ENCODE measurements around the gene SLC66A2.

SLC66A2 gene

GRCh38 chr18:79899609-79900445 is 51.6 kb downstream of the SLC66A2 start:
- no peak overlapping the region for H3K9ac ChIP-seq (ENCODE audit: low read length in 2 of 2)
- no peak overlapping the region for H3K4me3 ChIP-seq (ENCODE audit: low read length in 2 of 2)
- H3K9me3 ChIP-seq (ENCODE audit: control insufficient read depth in 2 of 2, low read length in 2 of 2), result peaks cover 0 to 2% of the 10 kb centered on the region in 2 donors
- H3K4me1 ChIP-seq (ENCODE audit: control insufficient read depth, insufficient read depth, low read length), result no peaks in the 10 kb centered on the region
- peaks cover 0 to 5% of the 10 kb centered on the region in 2 donors for H3K36me3 ChIP-seq (ENCODE audit: control insufficient read depth in 2 of 2, insufficient read depth in 2 of 2, low read length in 2 of 2)
- H3K27ac ChIP-seq (ENCODE audit: low read length), result no peak overlapping the region
- H3K27me3 ChIP-seq (ENCODE audit: control insufficient read depth in 1 of 2, insufficient read depth in 2 of 2, low read length in 2 of 2), result no peaks in the 10 kb centered on the region

GRCh38 chr18:79898952-79899608 is 52.4 kb downstream of the SLC66A2 start:
- peaks cover 0 to 5% of the 10 kb centered on the region in 2 donors for H3K36me3 ChIP-seq (ENCODE audit: control insufficient read depth in 2 of 2, insufficient read depth in 2 of 2, low read length in 2 of 2)
- no peak overlapping the region for H3K27ac ChIP-seq (ENCODE audit: low read length)
- no peaks in the 10 kb centered on the region for H3K4me1 ChIP-seq (ENCODE audit: control insufficient read depth, insufficient read depth, low read length)
- H3K9me3 ChIP-seq (ENCODE audit: control insufficient read depth in 2 of 2, low read length in 2 of 2), result peaks cover 0 to 2% of the 10 kb centered on the region in 2 donors
- no peaks in the 10 kb centered on the region for H3K27me3 ChIP-seq (ENCODE audit: control insufficient read depth in 1 of 2, insufficient read depth in 2 of 2, low read length in 2 of 2)
- H3K4me3 ChIP-seq (ENCODE audit: low read length in 2 of 2), result no peak overlapping the region
- no peak overlapping the region for H3K9ac ChIP-seq (ENCODE audit: low read length in 2 of 2)

- peaks cover 0 to under 1% of the 10 kb centered on the region in 2 donors for H3K36me3 ChIP-seq (ENCODE audit: control insufficient read depth in 2 of 2, insufficient read depth in 2 of 2, low read length in 2 of 2)
- H3K27me3 ChIP-seq (ENCODE audit: control insufficient read depth in 1 of 2, insufficient read depth in 2 of 2, low read length in 2 of 2), result no peaks in the 10 kb centered on the region
- peaks cover 0 to 5% of the 10 kb centered on the region in 2 donors for H3K9me3 ChIP-seq (ENCODE audit: control insufficient read depth in 2 of 2, low read length in 2 of 2)
- H3K4me1 ChIP-seq (ENCODE audit: control insufficient read depth, insufficient read depth, low read length), result no peaks in the 10 kb centered on the region
- no peak overlapping the region for H3K9ac ChIP-seq (ENCODE audit: low read length in 2 of 2)
- no peak overlapping the region for H3K27ac ChIP-seq (ENCODE audit: low read length)
- no peak overlapping the region for H3K4me3 ChIP-seq (ENCODE audit: low read length in 2 of 2)
Measured at GRCh38 chr18:79897940-79898625, 53.4 kb downstream of the SLC66A2 start.

GRCh38 chr18:79896738-79897137 is 54.7 kb downstream of the SLC66A2 start:
- Histone ChIP-seq H3K9ac (ENCODE audit: low read length in 2 of 2) (no peak overlapping the region), H3K27ac (ENCODE audit: low read length) (no peak overlapping the region), H3K27me3 (ENCODE audit: control insufficient read depth in 1 of 2, insufficient read depth in 2 of 2, low read length in 2 of 2) (no peaks in the 10 kb centered on the region), H3K36me3 (ENCODE audit: control insufficient read depth in 2 of 2, insufficient read depth in 2 of 2, low read length in 2 of 2) (no peaks in the 10 kb centered on the region), H3K9me3 (ENCODE audit: control insufficient read depth in 2 of 2, low read length in 2 of 2) (peaks cover 0 to 8% of the 10 kb centered on the region in 2 donors), H3K4me1 (ENCODE audit: control insufficient read depth, insufficient read depth, low read length) (no peaks in the 10 kb centered on the region), H3K4me3 (ENCODE audit: low read length in 2 of 2) (no peak overlapping the region)

GRCh38 chr18:79890674-79891073 is 60.8 kb downstream of the SLC66A2 start:
- H3K4me1 ChIP-seq (ENCODE audit: control insufficient read depth, insufficient read depth, low read length), result no peaks in the 10 kb centered on the region
- H3K36me3 ChIP-seq (ENCODE audit: control insufficient read depth in 2 of 2, insufficient read depth in 2 of 2, low read length in 2 of 2), result no peaks in the 10 kb centered on the region
- H3K9me3 ChIP-seq (ENCODE audit: control insufficient read depth in 2 of 2, low read length in 2 of 2), result peaks cover 15 to 16% of the 10 kb centered on the region in 2 donors
- H3K27ac ChIP-seq (ENCODE audit: low read length), result no peak overlapping the region
- H3K27me3 ChIP-seq (ENCODE audit: control insufficient read depth in 1 of 2, insufficient read depth in 2 of 2, low read length in 2 of 2), result no peaks in the 10 kb centered on the region
- H3K9ac ChIP-seq (ENCODE audit: low read length in 2 of 2), result no peak overlapping the region
- H3K4me3 ChIP-seq (ENCODE audit: low read length in 2 of 2), result no peak overlapping the region

- Histone ChIP-seq H3K9ac (ENCODE audit: low read length in 2 of 2) (no peak overlapping the region), H3K4me3 (ENCODE audit: low read length in 2 of 2) (no peak overlapping the region), H3K9me3 (ENCODE audit: control insufficient read depth in 2 of 2, low read length in 2 of 2) (peaks cover 15 to 16% of the 10 kb centered on the region in 2 donors), H3K4me1 (ENCODE audit: control insufficient read depth, insufficient read depth, low read length) (no peaks in the 10 kb centered on the region), H3K36me3 (ENCODE audit: control insufficient read depth in 2 of 2, insufficient read depth in 2 of 2, low read length in 2 of 2) (no peaks in the 10 kb centered on the region), H3K27me3 (ENCODE audit: control insufficient read depth in 1 of 2, insufficient read depth in 2 of 2, low read length in 2 of 2) (no peaks in the 10 kb centered on the region), H3K27ac (ENCODE audit: low read length) (no peak overlapping the region)
Measured at GRCh38 chr18:79889569-79889968, 61.9 kb downstream of the SLC66A2 start.

- Histone ChIP-seq H3K9ac (ENCODE audit: low read length in 2 of 2) (no peak overlapping the region), H3K9me3 (ENCODE audit: control insufficient read depth in 2 of 2, low read length in 2 of 2) (peaks cover 12 to 16% of the 10 kb centered on the region in 2 donors), H3K36me3 (ENCODE audit: control insufficient read depth in 2 of 2, insufficient read depth in 2 of 2, low read length in 2 of 2) (no peaks in the 10 kb centered on the region), H3K27ac (ENCODE audit: low read length) (no peak overlapping the region), H3K27me3 (ENCODE audit: control insufficient read depth in 1 of 2, insufficient read depth in 2 of 2, low read length in 2 of 2) (no peaks in the 10 kb centered on the region), H3K4me1 (ENCODE audit: control insufficient read depth, insufficient read depth, low read length) (no peaks in the 10 kb centered on the region), H3K4me3 (ENCODE audit: low read length in 2 of 2) (no peak overlapping the region)
Measured at GRCh38 chr18:79888016-79888415, 63.4 kb downstream of the SLC66A2 start.

GRCh38 chr18:79887181-79888000 is 64.1 kb downstream of the SLC66A2 start:
- Histone ChIP-seq H3K4me3 (ENCODE audit: low read length in 2 of 2) (no peak overlapping the region), H3K9me3 (ENCODE audit: control insufficient read depth in 2 of 2, low read length in 2 of 2) (peaks cover 9 to 16% of the 10 kb centered on the region in 2 donors), H3K36me3 (ENCODE audit: control insufficient read depth in 2 of 2, insufficient read depth in 2 of 2, low read length in 2 of 2) (no peaks in the 10 kb centered on the region), H3K4me1 (ENCODE audit: control insufficient read depth, insufficient read depth, low read length) (no peaks in the 10 kb centered on the region), H3K9ac (ENCODE audit: low read length in 2 of 2) (no peak overlapping the region), H3K27ac (ENCODE audit: low read length) (no peak overlapping the region), H3K27me3 (ENCODE audit: control insufficient read depth in 1 of 2, insufficient read depth in 2 of 2, low read length in 2 of 2) (no peaks in the 10 kb centered on the region)

GRCh38 chr18:79884963-79885728 is 66.3 kb downstream of the SLC66A2 start:
- H3K9ac ChIP-seq (ENCODE audit: low read length in 2 of 2), result no peak overlapping the region
- no peak overlapping the region for H3K27ac ChIP-seq (ENCODE audit: low read length)
- no peak overlapping the region for H3K4me3 ChIP-seq (ENCODE audit: low read length in 2 of 2)
- no peaks in the 10 kb centered on the region for H3K36me3 ChIP-seq (ENCODE audit: control insufficient read depth in 2 of 2, insufficient read depth in 2 of 2, low read length in 2 of 2)
- H3K4me1 ChIP-seq (ENCODE audit: control insufficient read depth, insufficient read depth, low read length), result no peaks in the 10 kb centered on the region
- H3K27me3 ChIP-seq (ENCODE audit: control insufficient read depth in 1 of 2, insufficient read depth in 2 of 2, low read length in 2 of 2), result no peaks in the 10 kb centered on the region
- H3K9me3 ChIP-seq (ENCODE audit: control insufficient read depth in 2 of 2, low read length in 2 of 2), result peaks cover 8 to 12% of the 10 kb centered on the region in 2 donors

Data from stomach smooth muscle (tissue), 2 donors.